Amniotic stem cell (primary cell): ENCODE results near the gene SET.
A peak's percentile ranks its signal among the peaks of the same experiment; 100 is the strongest.

Source experiments
- DNase-seq: peaks from one replicate; lab custom pipeline; 2025; lab: John Stamatoyannopoulos, UW

The SET gene

GRCh38 chr9:128731093-128731492 is 42.1 kb downstream of the SET start:
- no peak for DNase-seq

- no peak for DNase-seq
Measured at GRCh38 chr9:128731691-128732090, 42.7 kb downstream of the SET start.

- no peak for DNase-seq
Measured at GRCh38 chr9:128732576-128732975, 43.6 kb downstream of the SET start.

- peak; percentile 67 for DNase-seq
Measured at GRCh38 chr9:128733256-128733655, 44.2 kb downstream of the SET start.

GRCh38 chr9:128735373-128735772 is 46.4 kb downstream of the SET start:
- DNase-seq, result no peak

- DNase-seq, result no peak
Measured at GRCh38 chr9:128742401-128742800, 53.4 kb downstream of the SET start.

GRCh38 chr9:128743421-128743820 is 54.4 kb downstream of the SET start:
- DNase-seq, result no peak
